Left ventricle myocardium superior (tissue), 1 donor: ENCODE data around the gene STARD6. TPM values are rescaled to one million over a fixed set of nuclear protein-coding genes. Genes with fewer than 3 reads are reported as not detected.

Source experiments
- ATAC-seq: fragments of 200-7000 bp; cut with Tn5 transposase; one replicate; pipeline ENCODE4 v1.9.1; 2020; ENCODE audit warnings: mild to moderate bottlenecking, moderate library complexity
- DNase-seq: peaks from one replicate; pipeline ENCODE4 v3.0.0-alpha.2; 2020
- intact Hi-C: fragments of 100-400 bp; cut with micrococcal nuclease; formaldehyde crosslinking; loops from one replicate; pipeline ENCODE4 v1.11.0; 2022
- total RNA-seq: library from RNA; stranded (reverse); fragmentation: NEBNext Ultra II Directional; extraction: Animal tissue kit (Norgen Biotek cat#: 25700); gene quantifications from one replicate; pipeline ENCODE4 v1.2.1, GENCODE V29; 2021
- donor health status: DM: no; HTN: yes; CAD: no; lungs with severe emphysema.

The STARD6 gene
- total RNA-seq, 1 donor from 2014 or later, result not detected

- intact Hi-C loops, result loop anchor here (10.0 kb wide), 1 partner anchor 114 kb away; no protein-coding TSS in a partner anchor
- no peak for DNase-seq
- no peak for ATAC-seq
Observed at GRCh38 chr18:54278615-54279014, 79.0 kb downstream of the STARD6 start.

- intact Hi-C loops, result loop anchor here (10.0 kb wide), 1 partner anchor 113 kb away; no protein-coding TSS in a partner anchor
- ATAC-seq, result peak; percentile 54
- DNase-seq, result no peak
Observed at GRCh38 chr18:54277899-54278298, 79.8 kb downstream of the STARD6 start.

Other genes starting within 250 kb of the STARD6 start
- gene MBD2, start 133.2 kb downstream of the STARD6 start, total RNA-seq, result 46.3 TPM
- 20.5 TPM for gene POLI, start 88.3 kb downstream of the STARD6 start, total RNA-seq
- 1.7 TPM for gene C18orf54, start within 50 bp of the STARD6 start, total RNA-seq
- not detected for gene DYNAP, start 233.4 kb upstream of the STARD6 start, total RNA-seq